Panc1 (cell line): ENCODE measurements around the gene PRND. TPM values are rescaled to one million over a fixed set of nuclear protein-coding genes. Genes with fewer than 3 reads are reported as not detected.

Experiments
- total RNA-seq: library from RNA; stranded (reverse); gene quantifications from one replicate; pipeline ENCODE4 v1.2.1, GENCODE V29; 2021; ENCODE audit not compliant: unreplicated experiment

The PRND gene
- total RNA-seq, 1 experiment from 2014 or later: not detected

Other genes starting within 250 kb of the PRND start
- 107 TPM for gene PRNP, start 35.5 kb upstream of the PRND start, total RNA-seq
- 0.13 TPM for gene RASSF2, start 101.7 kb downstream of the PRND start, total RNA-seq